Gastroesophageal sphincter (tissue), 3 donors: Measurements from ENCODE around the gene IL1RAP.

Source experiments
- CTCF ChIP-seq, 4 experiments: fragments of 200-600 bp in 2 of 4; fragments of 450-650 bp in 2 of 4; sonication (generic) in 1 of 4; IDR thresholded peaks; one replicate each; pipeline ENCODE4 v1.5.1; 2017 to 2019; ENCODE audit warnings: antibody characterized with exemption in 4 of 4, mild to moderate bottlenecking in 2 of 4, moderate library complexity in 2 of 4
- EP300 ChIP-seq: sonication (generic); formaldehyde crosslinking; IDR thresholded peaks from one replicate; pipeline ENCODE4 v1.6.1; 2017; ENCODE audit warnings: antibody characterized with exemption, mild to moderate bottlenecking
- POLR2A ChIP-seq, 2 donors: fragments of 450-650 bp; IDR thresholded peaks; one replicate each; pipeline ENCODE4 v1.6.1; 2017; ENCODE audit warnings: antibody characterized with exemption in 2 of 2, mild to moderate bottlenecking in 2 of 2, moderate library complexity in 1 of 2
- POLR2AphosphoS5 ChIP-seq: sonication (generic); formaldehyde crosslinking; IDR thresholded peaks from one replicate; pipeline ENCODE4 v1.6.1; 2017; ENCODE audit warnings: antibody characterized with exemption

- TF ChIP-seq CTCF (IDR thresholded peaks at IDR 0.05) = no peak
- no peak for TF ChIP-seq POLR2A (IDR thresholded peaks at IDR 0.05)
- TF ChIP-seq POLR2AphosphoS5 = no peak
- TF ChIP-seq EP300 = no peak
Observed at GRCh38 chr3:190516416-190516815, 2.5 kb downstream of the IL1RAP start.
